NCI-H460 (cell line): ENCODE measurements around the gene C19orf44. TPM values are rescaled to one million over a fixed set of nuclear protein-coding genes. Genes with fewer than 3 reads are reported as not detected.
"Not testable (repeated sequence)": the region's sequence is repeated elsewhere in the genome, so short reads cannot be mapped to it uniquely, and the experiment has no call there.

ENCODE experiments used
- DNase-seq: peaks from one replicate; pipeline ENCODE4 v3.0.0-alpha.2; 2016; ENCODE audit warnings: low read depth; ENCODE audit errors: extremely low read depth
- total RNA-seq: library from RNA; depleted of rRNA; stranded (reverse); fragments of >200 nt; shearing (Covaris generic); gene quantifications from 2 replicates; pipeline ENCODE4 v1.2.3, GENCODE V29; 2014

C19orf44 gene
- total RNA-seq, 1 experiment from 2014 or later: 3.3 TPM

GRCh38 chr19:16532440-16533234 lies 36.4 kb downstream of the C19orf44 start:
- no peak for DNase-seq

- DNase-seq: no peak
Measured at GRCh38 chr19:16535381-16535780, 39.2 kb downstream of the C19orf44 start.

GRCh38 chr19:16536130-16536529 lies 39.9 kb downstream of the C19orf44 start:
- DNase-seq: no peak

- DNase-seq: no peak
Measured at GRCh38 chr19:16537111-16537510, 40.9 kb downstream of the C19orf44 start.

- DNase-seq: no peak
Measured at GRCh38 chr19:16540948-16541347, 44.8 kb downstream of the C19orf44 start.

GRCh38 chr19:16541526-16542044 lies 45.4 kb downstream of the C19orf44 start:
- DNase-seq: no peak

- DNase-seq: peak; percentile 84
Measured at GRCh38 chr19:16542045-16542909, 46.1 kb downstream of the C19orf44 start, which contains the start of gene CHERP. Gene CHERP, minus strand, starts transcription at chr19:16542437. Its CDS starts 59 bp downstream, at chr19:16542378.

GRCh38 chr19:16542910-16543472 lies 46.8 kb downstream of the C19orf44 start:
- no peak for DNase-seq

GRCh38 chr19:16543734-16544133 lies 47.5 kb downstream of the C19orf44 start:
- not testable (repeated sequence) for DNase-seq

- no peak for DNase-seq
Measured at GRCh38 chr19:16544473-16545231, 48.5 kb downstream of the C19orf44 start.

GRCh38 chr19:16548956-16549355 lies 52.8 kb downstream of the C19orf44 start:
- no peak for DNase-seq

- not testable (repeated sequence) for DNase-seq
Measured at GRCh38 chr19:16551902-16552301, 55.7 kb downstream of the C19orf44 start.

GRCh38 chr19:16554776-16555175 lies 58.6 kb downstream of the C19orf44 start:
- DNase-seq: no peak

- no peak for DNase-seq
Measured at GRCh38 chr19:16559780-16560276, 63.6 kb downstream of the C19orf44 start.

- no peak for DNase-seq
Measured at GRCh38 chr19:16561382-16561781, 65.2 kb downstream of the C19orf44 start.

- DNase-seq: no peak
Measured at GRCh38 chr19:16562608-16563025, 66.4 kb downstream of the C19orf44 start.

- no peak for DNase-seq
Measured at GRCh38 chr19:16564842-16565241, 68.6 kb downstream of the C19orf44 start.

GRCh38 chr19:16566161-16566560 lies 70.0 kb downstream of the C19orf44 start:
- no peak for DNase-seq

- no peak for DNase-seq
Measured at GRCh38 chr19:16566702-16567101, 70.5 kb downstream of the C19orf44 start.
